ENCODE measurements around the gene TNFRSF19.

Gene TNFRSF19

GRCh38 chr13:23686948-23687347 lies 116.7 kb downstream of the TNFRSF19 start:
- DNase-seq (ENCODE audit: low read depth): no peak

GRCh38 chr13:23687614-23688013 lies 117.4 kb downstream of the TNFRSF19 start:
- no peak for DNase-seq (ENCODE audit: low read depth)

- no peak for DNase-seq (ENCODE audit: low read depth)
Observed at GRCh38 chr13:23688336-23688735, 118.1 kb downstream of the TNFRSF19 start.

- DNase-seq (ENCODE audit: low read depth): no peak
Observed at GRCh38 chr13:23690668-23691067, 120.5 kb downstream of the TNFRSF19 start.

- no peak for DNase-seq (ENCODE audit: low read depth)
Observed at GRCh38 chr13:23692816-23693215, 122.6 kb downstream of the TNFRSF19 start.

GRCh38 chr13:23695196-23695595 lies 125.0 kb downstream of the TNFRSF19 start:
- DNase-seq (ENCODE audit: low read depth): no peak

- no peak for DNase-seq (ENCODE audit: low read depth)
Observed at GRCh38 chr13:23695711-23696464, 125.7 kb downstream of the TNFRSF19 start.

- no peak for DNase-seq (ENCODE audit: low read depth)
Observed at GRCh38 chr13:23696610-23697009, 126.4 kb downstream of the TNFRSF19 start.

- DNase-seq (ENCODE audit: low read depth): no peak
Observed at GRCh38 chr13:23697772-23698313, 127.6 kb downstream of the TNFRSF19 start.

- DNase-seq (ENCODE audit: low read depth): no peak
Observed at GRCh38 chr13:23699271-23699670, 129.1 kb downstream of the TNFRSF19 start.

GRCh38 chr13:23701186-23701585 lies 131.0 kb downstream of the TNFRSF19 start:
- no peak for DNase-seq (ENCODE audit: low read depth)

GRCh38 chr13:23701636-23702035 lies 131.4 kb downstream of the TNFRSF19 start:
- DNase-seq (ENCODE audit: low read depth): peak; percentile 100

- no peak for DNase-seq (ENCODE audit: low read depth)
Observed at GRCh38 chr13:23703246-23703860, 133.1 kb downstream of the TNFRSF19 start.

- DNase-seq (ENCODE audit: low read depth): no peak
Observed at GRCh38 chr13:23705583-23705982, 135.4 kb downstream of the TNFRSF19 start.

GRCh38 chr13:23707674-23708073 lies 137.5 kb downstream of the TNFRSF19 start:
- DNase-seq (ENCODE audit: low read depth): no peak

- DNase-seq (ENCODE audit: low read depth): no peak
Observed at GRCh38 chr13:23709536-23709935, 139.3 kb downstream of the TNFRSF19 start.

- no peak for DNase-seq (ENCODE audit: low read depth)
Observed at GRCh38 chr13:23710366-23710765, 140.2 kb downstream of the TNFRSF19 start.

GRCh38 chr13:23711355-23711754 lies 141.1 kb downstream of the TNFRSF19 start:
- no peak for DNase-seq (ENCODE audit: low read depth)

GRCh38 chr13:23714672-23715071 lies 144.5 kb downstream of the TNFRSF19 start:
- no peak for DNase-seq (ENCODE audit: low read depth)

- no peak for DNase-seq (ENCODE audit: low read depth)
Observed at GRCh38 chr13:23715092-23715761, 145.0 kb downstream of the TNFRSF19 start.

- DNase-seq (ENCODE audit: low read depth): no peak
Observed at GRCh38 chr13:23715762-23716235, 145.6 kb downstream of the TNFRSF19 start.

- DNase-seq (ENCODE audit: low read depth): no peak
Observed at GRCh38 chr13:23716401-23716800, 146.2 kb downstream of the TNFRSF19 start.

- DNase-seq (ENCODE audit: low read depth): no peak
Observed at GRCh38 chr13:23718996-23719395, 148.8 kb downstream of the TNFRSF19 start.
